H54 (cell line): ENCODE results near the gene TIMP2.
"Not testable (repeated sequence)": the region's sequence is repeated elsewhere in the genome, so short reads cannot be mapped to it uniquely, and the experiment has no call there.

Experiments
- DNase-seq: peaks from one replicate; pipeline ENCODE4 v3.0.0; 2011; ENCODE audit warnings: low spot score, mixed read lengths; ENCODE audit not compliant: insufficient read length
- FAIRE-seq: peaks from 3 replicates; lab custom pipeline; 2011; peaks lifted over from hg19 to GRCh38; lab: Jason Lieb, UNC
- POLR2A ChIP-seq: IDR thresholded peaks from 2 replicates; pipeline ENCODE4 v1.6.1; 2011; ENCODE audit warnings: low read depth, mild to moderate bottlenecking, low read length

TIMP2 gene

GRCh38 chr17:78876094-78876597 is 49.0 kb downstream of the TIMP2 start:
- DNase-seq (no peak), FAIRE-seq (no peak)
- TF ChIP-seq POLR2A: no peak

GRCh38 chr17:78875363-78876093 is 49.7 kb downstream of the TIMP2 start:
- no peak for TF ChIP-seq POLR2A
- no peak for DNase-seq
- FAIRE-seq: no peak

- TF ChIP-seq POLR2A: no peak
- FAIRE-seq (no peak), DNase-seq (peak; percentile 42)
Measured at GRCh38 chr17:78873519-78874340, 51.5 kb downstream of the TIMP2 start.

GRCh38 chr17:78872486-78872885 is 52.7 kb downstream of the TIMP2 start:
- no peak for TF ChIP-seq POLR2A

DNA sequence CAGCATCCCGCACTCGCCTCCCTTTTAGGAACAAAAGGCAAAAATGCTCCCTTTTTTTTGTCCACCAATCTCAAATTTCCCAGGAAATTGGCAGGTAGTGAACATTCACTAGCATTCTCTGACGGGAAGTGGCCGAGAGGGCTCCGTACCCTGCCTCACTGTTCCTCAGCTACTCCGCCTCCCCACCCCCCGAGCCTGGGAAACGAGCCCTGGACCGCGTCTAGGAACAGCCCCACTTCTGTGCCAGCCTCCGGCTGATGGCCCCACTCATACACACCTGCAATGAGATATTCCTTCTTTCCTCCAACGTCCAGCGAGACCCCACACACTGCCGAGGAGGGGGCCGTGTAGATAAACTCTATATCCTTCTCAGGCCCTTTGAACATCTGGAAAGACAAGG is 54.6 kb downstream of the TIMP2 start:
- TF ChIP-seq POLR2A: no peak
- no peak for FAIRE-seq

More at GRCh38 chr17:78872486-78872885, 52.7 kb downstream of the TIMP2 start:
- DNase-seq: no peak
- FAIRE-seq: no peak

GRCh38 chr17:78868391-78868790 is 56.8 kb downstream of the TIMP2 start:
- no peak for DNase-seq
- no peak for FAIRE-seq
- TF ChIP-seq POLR2A: no peak

More for the DNA sequence above, 54.6 kb downstream of the TIMP2 start:
- DNase-seq: no peak

DNA sequence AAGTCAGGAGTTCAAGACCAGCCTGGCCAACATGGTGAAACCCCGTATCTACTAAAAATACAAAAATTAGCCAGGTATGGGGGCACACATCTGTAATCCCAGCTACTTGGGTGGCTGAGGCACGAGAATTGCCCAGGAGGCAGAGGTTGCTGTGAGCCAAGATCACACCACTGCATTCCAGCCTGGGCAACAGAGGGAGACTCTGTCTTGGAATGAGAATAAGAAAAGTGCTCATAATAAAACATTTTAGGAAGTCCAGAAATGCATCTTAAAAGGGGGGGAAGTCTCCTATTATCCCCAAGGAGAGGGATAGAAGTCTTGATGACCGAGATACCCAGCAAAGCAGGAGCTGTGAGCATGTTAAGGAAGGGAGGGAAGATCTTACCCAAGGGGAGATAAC is 58.1 kb downstream of the TIMP2 start:
- DNase-seq, FAIRE-seq: not testable (repeated sequence)

DNA sequence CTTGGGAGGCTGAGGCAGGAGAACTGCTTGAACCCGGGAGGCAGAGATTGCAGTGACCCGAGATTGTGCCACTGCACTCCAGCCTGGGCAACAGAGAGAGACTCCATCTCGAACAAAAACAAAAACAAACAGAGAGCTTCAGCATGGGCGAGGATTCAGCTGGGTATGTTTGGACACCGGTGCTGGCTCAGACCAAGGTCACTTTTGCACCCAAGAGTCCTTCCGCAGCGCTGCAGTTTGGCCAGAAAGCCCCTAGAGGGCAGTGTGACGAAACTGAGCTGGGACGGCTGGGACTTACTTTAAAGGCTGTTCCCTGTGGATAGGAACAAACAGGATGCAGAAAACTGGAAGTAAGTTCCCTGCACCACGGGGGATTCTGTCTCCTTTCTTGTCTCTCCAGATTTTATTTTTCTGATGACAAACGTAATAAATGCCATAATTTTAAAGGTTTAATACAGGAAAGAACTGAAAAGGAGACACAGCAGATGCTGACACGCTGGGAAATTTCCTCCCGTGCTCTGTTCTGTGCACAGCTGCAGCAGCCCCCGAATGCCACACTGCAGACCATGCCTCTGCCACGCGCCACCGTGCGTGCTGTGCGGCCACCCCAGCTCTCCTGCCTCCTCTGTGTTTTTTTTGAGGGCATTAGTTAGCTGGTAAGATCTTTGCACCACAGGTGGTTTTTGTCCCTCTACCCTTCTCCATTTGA is 59.4 kb downstream of the TIMP2 start:
- peak; percentile 50 for DNase-seq
- TF ChIP-seq POLR2A: no peak
- no peak for FAIRE-seq

- FAIRE-seq: no peak
- no peak for TF ChIP-seq POLR2A
- no peak for DNase-seq
Measured at GRCh38 chr17:78864117-78864516, 61.1 kb downstream of the TIMP2 start.

DNA sequence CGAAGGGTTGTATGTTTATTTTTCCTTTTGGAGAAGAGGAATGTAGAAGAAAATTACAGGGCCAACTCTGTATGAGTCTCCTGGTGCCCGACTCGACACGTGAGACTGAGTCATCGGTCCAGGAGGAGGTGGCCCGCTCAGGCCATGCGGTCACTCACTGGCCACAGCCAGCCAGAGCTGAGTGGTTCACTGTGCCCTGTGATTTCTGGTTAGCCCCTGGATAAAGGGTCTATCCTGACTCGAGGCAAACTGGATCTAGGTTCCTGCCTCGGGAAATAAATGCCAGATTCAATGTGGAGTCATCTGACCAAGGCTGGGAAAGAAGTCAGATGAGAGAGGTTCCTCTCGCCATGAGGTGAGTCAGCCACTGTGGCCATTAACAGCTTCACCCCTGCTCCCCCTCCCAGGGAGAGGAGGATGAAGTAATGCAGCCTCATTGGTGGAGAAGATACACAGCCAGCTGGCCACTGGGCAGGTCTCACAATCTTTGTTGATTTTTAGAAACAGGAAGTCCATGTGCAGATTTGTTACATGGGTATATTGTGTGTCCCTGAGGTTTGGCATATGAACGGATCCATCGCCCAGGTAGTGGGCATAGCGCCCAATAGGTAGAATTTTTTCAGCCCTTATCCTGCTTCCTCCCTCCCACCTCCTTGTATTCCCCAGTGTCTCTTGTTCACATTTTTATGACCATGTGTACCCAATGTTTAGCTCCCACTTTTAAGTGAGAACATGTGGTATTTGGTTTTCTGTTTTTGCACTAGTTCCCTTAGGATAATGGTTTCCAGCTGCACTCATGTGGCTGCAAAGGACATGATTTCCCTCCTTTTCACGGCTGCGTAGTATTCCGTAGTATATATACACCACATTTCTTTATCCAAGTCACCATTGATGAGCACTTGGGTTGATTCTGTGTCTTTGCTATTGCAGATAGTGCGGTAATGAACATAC is 62.8 kb downstream of the TIMP2 start:
- peak; percentile 15 for FAIRE-seq
- 0 out of 2 replicates have a peak, but pooled peaks have one; percentile 36 for TF ChIP-seq POLR2A
- DNase-seq: peak; percentile 82

DNA sequence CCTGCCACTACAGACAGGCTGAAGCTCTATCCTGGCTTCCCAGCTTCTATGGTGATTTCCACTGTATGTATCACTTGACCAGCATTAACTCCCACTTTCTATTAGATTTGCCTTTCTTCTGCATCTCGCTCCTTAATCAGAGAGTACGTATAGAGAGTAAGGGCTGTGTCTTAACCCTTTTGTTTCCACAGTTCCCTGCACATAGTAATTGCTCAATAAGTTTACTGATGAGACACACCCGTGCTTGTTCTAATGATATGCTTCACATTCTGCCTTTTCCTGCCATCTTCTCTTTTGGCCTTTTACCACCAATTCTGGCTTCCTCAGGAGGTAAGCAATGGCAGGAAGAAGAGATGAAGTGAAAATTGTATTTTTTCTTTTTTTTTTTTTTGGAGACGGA is 64.0 kb downstream of the TIMP2 start:
- DNase-seq: no peak
- TF ChIP-seq POLR2A: no peak
- FAIRE-seq: no peak

DNA sequence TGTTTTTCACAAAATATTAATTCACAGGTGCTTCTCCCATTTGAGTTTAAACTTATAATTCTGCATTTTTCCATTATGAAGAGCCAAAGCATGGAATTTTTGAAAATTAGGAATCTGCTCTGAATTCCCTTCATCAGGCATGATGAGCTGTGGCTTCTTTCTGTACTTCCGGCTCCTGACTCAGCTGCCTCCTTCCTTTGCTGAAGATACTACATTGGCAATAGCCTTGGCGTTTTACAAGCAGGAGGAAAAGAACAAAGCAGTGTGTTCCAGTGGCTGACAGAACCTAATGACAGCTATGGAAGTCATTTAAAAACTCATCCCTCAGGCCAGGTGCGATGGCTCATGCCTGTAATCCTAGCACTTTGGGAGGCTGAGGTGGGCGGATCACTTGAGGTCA is 66.1 kb downstream of the TIMP2 start:
- TF ChIP-seq POLR2A: no peak
- FAIRE-seq: no peak

GRCh38 chr17:78857266-78857665 is 67.9 kb downstream of the TIMP2 start:
- FAIRE-seq (no peak), DNase-seq (no peak)
- no peak for TF ChIP-seq POLR2A

More for the DNA sequence above, 66.1 kb downstream of the TIMP2 start:
- DNase-seq: no peak
